Progenitor cell of endocrine pancreas (in vitro differentiated cells): ENCODE results near the gene ALKBH6. TPM values are rescaled to one million over a fixed set of nuclear protein-coding genes. Genes with fewer than 3 reads are reported as not detected.

Experiments used
- DNase-seq: peaks from one replicate; pipeline ENCODE4 v3.0.0; 2021; ENCODE audit warnings: low spot score; ENCODE audit not compliant: unreplicated experiment
- H3K27ac Mint-ChIP-seq: 2 replicates; pipeline ENCODE4 v1.8.0; 2021; ENCODE audit warnings: mild to moderate bottlenecking, moderate library complexity, mixed read lengths
- H3K27me3 Mint-ChIP-seq: 2 replicates; pipeline ENCODE4 v1.8.0; 2021; ENCODE audit warnings: mixed read lengths
- H3K36me3 Mint-ChIP-seq: 2 replicates; pipeline ENCODE4 v1.8.0; 2022; ENCODE audit warnings: mixed read lengths; ENCODE audit not compliant: insufficient read depth
- H3K4me1 Mint-ChIP-seq: 2 replicates; pipeline ENCODE4 v1.8.0; 2021; ENCODE audit warnings: low read depth, mixed read lengths
- H3K4me3 Mint-ChIP-seq: 2 replicates; pipeline ENCODE4 v1.8.0; 2021; ENCODE audit warnings: low read depth, mild to moderate bottlenecking, moderate library complexity, mixed read lengths
- H3K9me3 Mint-ChIP-seq: 2 replicates; pipeline ENCODE4 v1.8.0; 2021; ENCODE audit warnings: low read depth, mixed read lengths
- CTCF ChIP-seq: fragments of 200-600 bp; sonication (generic); IDR thresholded peaks from one replicate; pipeline ENCODE4 v1.5.0; 2021; ENCODE audit warnings: antibody characterized with exemption, mild to moderate bottlenecking; ENCODE audit not compliant: unreplicated experiment
- total RNA-seq: library from RNA; stranded (reverse); gene quantifications from 2 replicates; pipeline ENCODE4 v1.2.1, GENCODE V29; 2021

The ALKBH6 gene
- total RNA-seq, 1 donor from 2014 or later = 36.8 TPM

DNA sequence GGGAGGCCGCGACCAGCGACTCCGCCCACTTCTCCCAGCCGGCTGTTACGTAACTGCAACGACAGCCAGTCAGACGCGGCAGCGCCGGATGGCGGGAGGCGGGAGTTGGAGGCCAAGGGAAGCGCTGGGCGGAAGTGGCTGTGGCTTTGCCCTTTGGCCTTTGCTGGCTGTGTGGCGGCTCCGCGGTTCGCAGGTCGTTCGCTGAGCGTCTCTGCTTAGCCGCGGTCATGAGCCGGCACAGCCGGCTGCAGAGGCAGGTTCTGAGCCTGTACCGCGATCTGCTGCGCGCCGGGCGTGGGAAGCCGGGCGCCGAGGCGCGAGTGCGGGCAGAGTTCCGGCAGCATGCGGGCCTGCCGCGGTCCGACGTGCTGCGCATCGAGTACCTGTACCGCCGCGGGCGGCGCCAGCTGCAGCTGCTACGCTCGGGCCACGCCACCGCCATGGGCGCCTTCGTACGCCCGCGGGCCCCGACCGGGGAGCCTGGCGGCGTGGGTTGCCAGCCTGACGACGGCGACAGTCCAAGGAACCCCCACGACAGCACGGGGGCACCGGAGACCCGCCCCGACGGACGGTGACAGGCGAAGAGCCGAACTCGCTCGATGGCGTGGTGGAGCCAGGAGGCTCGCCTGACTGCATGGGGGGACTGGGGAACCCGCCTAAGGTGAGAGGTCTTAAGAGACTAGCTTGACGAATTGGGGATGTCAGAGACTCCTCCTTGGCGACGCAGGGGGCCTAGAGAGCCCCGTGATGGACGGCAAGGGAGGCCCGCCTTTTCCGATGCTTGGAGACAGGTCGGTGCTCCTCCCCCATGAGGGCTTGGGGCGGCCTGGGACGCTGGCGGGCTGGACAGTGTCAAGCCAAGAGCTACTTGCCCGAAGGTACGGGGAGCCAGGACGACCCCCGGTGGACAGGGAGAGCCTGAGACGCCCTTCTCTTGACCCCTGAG lies 18.7 kb downstream of the ALKBH6 start, which contains the start of gene SDHAF1:
TSS of gene SDHAF1 (plus strand) at position 141 of the 946 bp plus-strand sequence. CDS start at position 228, 87 bp downstream.
- Mint-ChIP-seq H3K9me3 (no peaks in the 10 kb centered on the region), H3K4me3 (peak within 1 kb of the TSS; percentile 79), H3K4me1 (peaks cover 11% of the 10 kb centered on the region), H3K27ac (peak within 1 kb of the TSS; percentile 98), H3K36me3 (peaks cover 3% of the 10 kb centered on the region), H3K27me3 (peaks cover 4% of the 10 kb centered on the region)
- DNase-seq = peak; percentile 85
- TF ChIP-seq CTCF = no peak

DNA sequence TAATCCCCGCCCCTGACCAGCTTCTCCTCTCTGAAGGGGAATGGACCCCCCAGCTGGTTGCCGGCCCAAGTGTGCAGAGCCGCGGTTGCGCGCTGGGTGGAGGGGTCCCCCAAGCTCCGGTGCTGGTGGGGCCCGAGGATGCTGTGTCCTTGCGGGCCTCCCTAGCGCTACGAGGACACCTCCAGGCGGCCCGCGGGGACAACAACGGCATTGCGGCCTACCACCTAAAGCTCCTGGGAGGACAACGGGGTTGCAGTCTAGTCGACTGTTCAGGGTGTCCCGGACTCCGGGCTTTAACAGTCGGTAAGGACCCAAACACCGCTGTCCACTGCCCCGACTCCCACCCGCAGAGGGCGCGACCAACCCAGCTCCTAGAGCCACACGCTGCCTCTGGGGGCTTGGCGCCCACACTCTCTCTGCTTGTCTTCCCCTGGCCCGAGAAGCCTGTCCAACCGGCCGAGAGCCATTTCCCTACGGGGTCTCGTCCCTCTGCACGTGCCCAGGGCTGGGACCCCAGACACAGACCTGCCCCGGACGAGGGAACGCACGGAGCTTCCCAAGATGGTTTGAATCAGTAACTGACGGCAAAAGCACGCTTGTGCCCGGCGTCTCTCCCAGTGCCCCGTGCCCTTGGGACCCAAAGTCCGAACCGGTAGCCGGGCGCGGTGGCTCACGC lies 20.0 kb downstream of the ALKBH6 start:
- Mint-ChIP-seq H3K4me3 (peak overlapping the region; percentile 16), H3K4me1 (peaks cover 11% of the 10 kb centered on the region), H3K9me3 (no peaks in the 10 kb centered on the region), H3K27me3 (peaks cover 10% of the 10 kb centered on the region), H3K36me3 (peaks cover 2% of the 10 kb centered on the region), H3K27ac (no peak overlapping the region)
- no peak for DNase-seq
- no peak for TF ChIP-seq CTCF

- no peak overlapping the region for H3K27ac Mint-ChIP-seq
- peaks cover 20% of the 10 kb centered on the region for H3K27me3 Mint-ChIP-seq
Measured at GRCh38 chr19:35992907-35993765, 20.9 kb downstream of the ALKBH6 start.

GRCh38 chr19:35991731-35992450 lies 22.1 kb downstream of the ALKBH6 start:
- no peaks in the 10 kb centered on the region for H3K36me3 Mint-ChIP-seq
- H3K4me1 Mint-ChIP-seq = peaks cover 12% of the 10 kb centered on the region
- no peak overlapping the region for H3K27ac Mint-ChIP-seq
- TF ChIP-seq CTCF = no peak
- H3K27me3 Mint-ChIP-seq = peaks cover 25% of the 10 kb centered on the region
- no peak overlapping the region for H3K4me3 Mint-ChIP-seq
- DNase-seq = no peak
- no peaks in the 10 kb centered on the region for H3K9me3 Mint-ChIP-seq

More at GRCh38 chr19:35992907-35993765, 20.9 kb downstream of the ALKBH6 start:
- Mint-ChIP-seq H3K9me3 (no peaks in the 10 kb centered on the region), H3K4me3 (no peak overlapping the region), H3K4me1 (peaks cover 11% of the 10 kb centered on the region), H3K36me3 (peaks cover 2% of the 10 kb centered on the region)
- no peak for TF ChIP-seq CTCF
- no peak for DNase-seq
